Measurements from ENCODE around the gene HSPA12B. TPM values are rescaled to one million over a fixed set of nuclear protein-coding genes. Genes with fewer than 3 reads are reported as not detected.
A peak's percentile ranks its signal among the peaks of the same experiment; 100 is the strongest.

The HSPA12B gene
- total RNA-seq, 6 donors from 2014 or later = 18.4 to 53.7 (median 21.5) TPM

DNA sequence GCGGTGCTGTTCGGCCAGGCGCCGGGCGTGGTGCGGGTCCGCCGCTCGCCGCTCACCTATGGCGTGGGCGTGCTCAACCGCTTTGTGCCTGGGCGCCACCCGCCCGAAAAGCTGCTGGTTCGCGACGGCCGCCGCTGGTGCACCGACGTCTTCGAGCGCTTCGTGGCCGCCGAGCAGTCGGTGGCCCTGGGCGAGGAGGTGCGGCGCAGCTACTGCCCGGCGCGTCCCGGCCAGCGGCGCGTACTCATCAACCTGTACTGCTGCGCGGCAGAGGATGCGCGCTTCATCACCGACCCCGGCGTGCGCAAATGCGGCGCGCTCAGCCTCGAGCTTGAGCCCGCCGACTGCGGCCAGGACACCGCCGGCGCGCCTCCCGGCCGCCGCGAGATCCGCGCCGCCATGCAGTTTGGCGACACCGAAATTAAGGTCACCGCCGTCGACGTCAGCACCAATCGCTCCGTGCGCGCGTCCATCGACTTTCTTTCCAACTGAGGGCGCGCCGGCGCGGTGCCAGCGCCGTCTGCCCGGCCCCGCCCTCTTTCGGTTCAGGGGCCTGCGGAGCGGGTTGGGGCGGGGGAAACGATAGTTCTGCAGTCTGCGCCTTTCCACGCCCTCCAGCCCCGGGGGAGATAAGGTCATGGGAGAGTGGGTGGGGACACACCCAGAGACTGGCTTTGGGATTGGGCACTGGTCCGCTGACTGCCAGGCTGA lies 19.3 kb downstream of the HSPA12B start:
- peaks cover 6 to 45% (median 12%) of the 10 kb centered on the region in 4 donors for H3K4me1 ChIP-seq
- no peak for TF ChIP-seq POLR2AphosphoS5 (IDR thresholded peaks at IDR 0.05)
- TF ChIP-seq, protein P1, sequence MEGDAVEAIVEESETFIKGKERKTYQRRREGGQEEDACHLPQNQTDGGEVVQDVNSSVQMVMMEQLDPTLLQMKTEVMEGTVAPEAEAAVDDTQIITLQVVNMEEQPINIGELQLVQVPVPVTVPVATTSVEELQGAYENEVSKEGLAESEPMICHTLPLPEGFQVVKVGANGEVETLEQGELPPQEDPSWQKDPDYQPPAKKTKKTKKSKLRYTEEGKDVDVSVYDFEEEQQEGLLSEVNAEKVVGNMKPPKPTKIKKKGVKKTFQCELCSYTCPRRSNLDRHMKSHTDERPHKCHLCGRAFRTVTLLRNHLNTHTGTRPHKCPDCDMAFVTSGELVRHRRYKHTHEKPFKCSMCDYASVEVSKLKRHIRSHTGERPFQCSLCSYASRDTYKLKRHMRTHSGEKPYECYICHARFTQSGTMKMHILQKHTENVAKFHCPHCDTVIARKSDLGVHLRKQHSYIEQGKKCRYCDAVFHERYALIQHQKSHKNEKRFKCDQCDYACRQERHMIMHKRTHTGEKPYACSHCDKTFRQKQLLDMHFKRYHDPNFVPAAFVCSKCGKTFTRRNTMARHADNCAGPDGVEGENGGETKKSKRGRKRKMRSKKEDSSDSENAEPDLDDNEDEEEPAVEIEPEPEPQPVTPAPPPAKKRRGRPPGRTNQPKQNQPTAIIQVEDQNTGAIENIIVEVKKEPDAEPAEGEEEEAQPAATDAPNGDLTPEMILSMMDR (IDR thresholded peaks at IDR 0.05) = no peak
- TF ChIP-seq EP300 (IDR thresholded peaks at IDR 0.05) = no peak
- no peak for TF ChIP-seq POLR2A (IDR thresholded peaks at IDR 0.05)
- no peaks in the 10 kb centered on the region for H3K27me3 ChIP-seq
- H3K4me3 ChIP-seq = peak overlapping the region in 3 of 4 donors; percentile 41 to 49 (median 48)
- no peak overlapping the region for H3K27ac ChIP-seq
- peak; percentile 17 to 60 for ATAC-seq (ENCODE audit: low FRiP score in 2 of 2)
- H3K9me3 ChIP-seq = no peaks in the 10 kb centered on the region
- 39 to 76% methylated on average over 11 to 33 of the region's 95 CpGs for WGBS, 2 donors
- DNase-seq = peak; percentile 49 to 91
- H3K36me3 ChIP-seq = peaks cover 0 to 53% (median 23%) of the 10 kb centered on the region in 4 donors

- H3K36me3 ChIP-seq = peaks cover 0 to 48% (median 23%) of the 10 kb centered on the region in 4 donors
These were observed 19.9 kb downstream of the HSPA12B start for GRCh38 chr20:3752386-3752759.

GRCh38 chr20:3753098-3753497 lies 20.6 kb downstream of the HSPA12B start:
- 52% methylated on average over 4 of the region's 4 CpGs for WGBS, 2 donors
- ATAC-seq (ENCODE audit: low FRiP score in 2 of 2) (peak; percentile 73 to 83), DNase-seq (peak in 1 of 2 donors; percentile 67)
- Histone ChIP-seq H3K4me1 (peaks cover 6 to 45% (median 12%) of the 10 kb centered on the region in 4 donors), H3K27me3 (no peaks in the 10 kb centered on the region), H3K36me3 (peaks cover 0 to 41% (median 23%) of the 10 kb centered on the region in 4 donors), H3K27ac (peak overlapping the region in 1 of 4 donors; percentile 34), H3K9me3 (no peaks in the 10 kb centered on the region), H3K4me3 (no peak overlapping the region)
- TF ChIP-seq, protein P1 (IDR thresholded peaks at IDR 0.05) = peak; percentile 68 to 81 (median 74)
- no peak for TF ChIP-seq EP300 (IDR thresholded peaks at IDR 0.05)

More at GRCh38 chr20:3752386-3752759, 19.9 kb downstream of the HSPA12B start:
- H3K9me3 ChIP-seq = no peaks in the 10 kb centered on the region
- H3K27me3 ChIP-seq = no peaks in the 10 kb centered on the region
- ATAC-seq (ENCODE audit: low FRiP score in 2 of 2) = peak in 1 of 2 donors; percentile 1
- no peak for DNase-seq
- WGBS, 2 donors = 55 to 65% methylated on average over 10 to 13 of the region's 13 CpGs
- peaks cover 6 to 45% (median 12%) of the 10 kb centered on the region in 4 donors for H3K4me1 ChIP-seq
- TF ChIP-seq EP300 (IDR thresholded peaks at IDR 0.05) (no peak), POLR2AphosphoS5 (IDR thresholded peaks at IDR 0.05) (no peak), POLR2A (IDR thresholded peaks at IDR 0.05) (no peak)
- TF ChIP-seq, protein P1 (IDR thresholded peaks at IDR 0.05) = no peak
- H3K27ac ChIP-seq = no peak overlapping the region
- peak overlapping the region in 3 of 4 donors; percentile 41 to 49 (median 48) for H3K4me3 ChIP-seq

- H3K4me1 ChIP-seq = peaks cover 6 to 45% (median 12%) of the 10 kb centered on the region in 4 donors
- H3K9me3 ChIP-seq = no peaks in the 10 kb centered on the region
- no peak overlapping the region for H3K4me3 ChIP-seq
- H3K36me3 ChIP-seq = peaks cover 0 to 35% (median 21%) of the 10 kb centered on the region in 4 donors
- peak in 1 of 2 donors; percentile 5 for ATAC-seq (ENCODE audit: low FRiP score in 2 of 2)
- DNase-seq = peak in 1 of 2 donors; percentile 83
- no peaks in the 10 kb centered on the region for H3K27me3 ChIP-seq
- 70 to 82% methylated on average over 18 to 21 of the region's 26 CpGs for WGBS, 2 donors
- peak overlapping the region in 2 of 4 donors; percentile 34 to 38 for H3K27ac ChIP-seq
- no peak for TF ChIP-seq POLR2AphosphoS5 (IDR thresholded peaks at IDR 0.05)
- no peak for TF ChIP-seq EP300 (IDR thresholded peaks at IDR 0.05)
- TF ChIP-seq, protein P1 (IDR thresholded peaks at IDR 0.05) = no peak
- TF ChIP-seq POLR2A (IDR thresholded peaks at IDR 0.05) = no peak
These were observed 21.2 kb downstream of the HSPA12B start for GRCh38 chr20:3753501-3754275.

Measured in upper lobe of left lung (tissue), 6 donors.